ENCODE data around the gene LIPC. TPM values are rescaled to one million over a fixed set of nuclear protein-coding genes. Genes with fewer than 3 reads are reported as not detected.

Gene LIPC
- total RNA-seq, 1 donor from 2014 or later = 0.64 TPM

- Histone ChIP-seq H3K9me3 (no peaks in the 10 kb centered on the region), H3K4me1 (no peaks in the 10 kb centered on the region), H3K36me3 (no peaks in the 10 kb centered on the region), H3K27me3 (no peaks in the 10 kb centered on the region), H3K4me3 (no peak overlapping the region), H3K27ac (no peak overlapping the region)
- TF ChIP-seq CTCF (IDR thresholded peaks at IDR 0.05) = no peak
- DNase-seq = no peak
- intact Hi-C loops (cut with DNase I) = no loop called here
- no peak for ATAC-seq
These were observed 144.9 kb downstream of the LIPC start for GRCh38 chr15:58576657-58577056.

DNA sequence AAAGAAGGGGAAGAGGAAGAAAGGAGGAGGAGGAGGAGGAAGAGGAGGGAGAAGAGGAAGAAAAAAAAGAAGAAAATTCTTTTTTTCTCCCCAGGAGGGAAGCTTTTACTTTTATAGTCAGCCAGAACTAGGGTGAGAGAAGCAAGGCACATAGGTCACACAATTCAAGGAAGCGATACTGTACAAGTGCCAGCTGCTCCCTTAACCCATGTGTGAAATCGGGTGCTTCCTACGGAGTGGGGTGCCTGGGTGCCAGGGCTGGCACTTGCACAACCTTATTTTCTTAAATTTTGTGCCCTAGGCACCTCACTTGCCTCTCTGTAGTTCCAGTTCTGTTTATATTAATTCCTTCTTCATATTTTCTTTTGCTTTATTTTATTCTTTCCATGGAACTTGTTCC lies 150.4 kb downstream of the LIPC start:
- intact Hi-C loops (cut with DNase I) = no loop called here
- Histone ChIP-seq H3K9me3 (no peaks in the 10 kb centered on the region), H3K36me3 (no peaks in the 10 kb centered on the region), H3K27ac (no peak overlapping the region), H3K4me3 (no peak overlapping the region), H3K4me1 (no peaks in the 10 kb centered on the region), H3K27me3 (no peaks in the 10 kb centered on the region)
- TF ChIP-seq CTCF (IDR thresholded peaks at IDR 0.05) = no peak
- ATAC-seq (peak; percentile 82), DNase-seq (no peak)

- no peaks in the 10 kb centered on the region for H3K27me3 ChIP-seq
- ATAC-seq = peak; percentile 50
- no peaks in the 10 kb centered on the region for H3K9me3 ChIP-seq
- H3K36me3 ChIP-seq = no peaks in the 10 kb centered on the region
- intact Hi-C loops (cut with DNase I) = no loop called here
- no peak overlapping the region for H3K27ac ChIP-seq
- H3K4me3 ChIP-seq = no peak overlapping the region
- no peak for TF ChIP-seq CTCF (IDR thresholded peaks at IDR 0.05)
- H3K4me1 ChIP-seq = no peaks in the 10 kb centered on the region
- no peak for DNase-seq
These were observed 151.5 kb downstream of the LIPC start for GRCh38 chr15:58583171-58583908.

DNA sequence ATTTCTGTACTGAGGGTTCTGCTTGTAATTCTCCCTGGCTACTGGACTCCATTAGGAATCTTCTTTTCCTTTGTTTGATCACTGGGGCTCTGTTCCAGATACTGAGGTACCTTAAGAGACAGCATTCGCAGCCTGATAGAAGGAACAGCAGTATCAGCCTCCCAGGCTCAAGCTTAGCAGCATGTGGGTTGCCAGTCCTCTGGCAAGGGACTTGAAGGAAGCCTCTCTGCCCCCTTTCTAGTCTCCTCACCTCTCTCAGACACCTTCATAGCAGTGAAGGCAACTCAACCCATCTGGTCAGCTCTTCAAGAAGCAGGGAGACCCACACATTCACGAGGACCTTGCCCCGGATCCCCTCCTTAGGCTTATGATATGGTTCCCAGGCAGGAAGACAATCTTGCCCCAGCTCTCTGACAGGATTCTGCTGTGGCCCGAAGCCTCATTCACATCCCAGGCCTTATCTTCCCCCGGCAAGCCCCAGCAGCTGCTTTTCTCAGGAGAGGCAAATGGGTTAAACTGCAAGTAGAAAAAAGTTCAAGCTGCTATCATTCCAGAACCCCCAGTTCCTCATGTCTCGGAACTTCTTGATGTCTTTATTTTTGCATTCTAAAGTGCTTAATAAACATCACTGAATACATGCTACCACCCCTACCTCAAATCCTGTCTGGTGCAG lies 153.1 kb downstream of the LIPC start:
- Histone ChIP-seq H3K4me1 (no peaks in the 10 kb centered on the region), H3K27me3 (no peaks in the 10 kb centered on the region), H3K27ac (no peak overlapping the region), H3K4me3 (no peak overlapping the region), H3K9me3 (no peaks in the 10 kb centered on the region), H3K36me3 (no peaks in the 10 kb centered on the region)
- TF ChIP-seq CTCF (IDR thresholded peaks at IDR 0.05) = no peak
- ATAC-seq (no peak), DNase-seq (no peak)
- intact Hi-C loops (cut with DNase I) = no loop called here

DNA sequence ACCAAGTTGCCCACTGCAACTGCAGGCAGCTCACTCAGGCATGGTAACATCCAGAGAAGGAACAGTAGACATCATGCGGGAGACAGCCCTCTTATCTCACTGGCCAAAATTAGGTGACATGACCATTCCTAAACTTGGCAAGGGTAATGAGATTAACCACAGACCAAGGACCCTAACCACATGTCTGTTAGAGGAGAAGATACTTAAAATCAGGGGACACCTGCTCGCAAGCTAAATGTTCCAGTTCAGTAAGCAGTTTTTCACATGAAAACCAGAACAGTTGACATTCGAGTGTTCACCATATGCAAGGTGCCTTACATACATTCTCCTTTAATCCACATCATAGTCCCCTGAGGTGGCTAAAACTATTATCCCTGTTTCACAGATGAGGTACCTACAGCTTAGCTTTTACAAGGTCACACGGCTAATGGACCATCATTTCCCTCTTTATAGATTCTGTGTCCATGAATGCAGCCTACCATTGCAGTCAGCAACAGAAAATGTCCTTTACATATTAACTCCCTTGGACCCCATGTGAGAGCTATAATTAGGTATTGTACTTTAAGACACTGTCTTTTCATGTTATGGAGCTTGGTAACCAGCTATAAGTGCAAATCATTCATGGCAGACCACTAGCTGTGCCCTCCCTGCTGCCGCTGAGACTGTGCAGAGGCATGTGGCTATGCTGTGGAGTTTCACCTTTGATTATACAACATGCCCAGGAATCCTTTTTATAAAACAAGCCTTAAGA lies 154.1 kb downstream of the LIPC start:
- Histone ChIP-seq H3K36me3 (no peaks in the 10 kb centered on the region), H3K27ac (no peak overlapping the region), H3K27me3 (no peaks in the 10 kb centered on the region), H3K9me3 (no peaks in the 10 kb centered on the region), H3K4me3 (no peak overlapping the region), H3K4me1 (peaks cover 3% of the 10 kb centered on the region)
- DNase-seq = no peak
- ATAC-seq = no peak
- intact Hi-C loops (cut with DNase I) = no loop called here
- no peak for TF ChIP-seq CTCF (IDR thresholded peaks at IDR 0.05)

All from upper lobe of right lung (tissue), 1 donor.